Loucy (cell line): ENCODE data around the gene C1QL3.

ENCODE experiments used
- H2AFZ ChIP-seq: fragments of 200-600 bp; sonication (generic); 2 replicates; pipeline ENCODE4 v1.6.0; 2016; ENCODE audit warnings: antibody characterized with exemption, mild to moderate bottlenecking, low read length, moderate library complexity
- H3F3A ChIP-seq: fragments of 200-600 bp; 2 replicates; pipeline ENCODE4 v1.6.0; 2016; ENCODE audit warnings: antibody characterized with exemption, low read depth, mild to moderate bottlenecking
- H3K27me3 ChIP-seq: fragments of 200-600 bp; sonication (generic); 2 replicates; pipeline ENCODE4 v1.6.1; 2014; ENCODE audit warnings: low read length, mild to moderate bottlenecking; ENCODE audit not compliant: insufficient read depth, poor library complexity, severe bottlenecking
- H3K36me3 ChIP-seq: fragments of 200-600 bp; sonication (generic); 2 replicates; pipeline ENCODE4 v1.6.1; 2016; ENCODE audit warnings: low read length; ENCODE audit not compliant: insufficient read depth
- H3K4me1 ChIP-seq: fragments of 200-600 bp; sonication (generic); 2 replicates; pipeline ENCODE4 v1.5.1; 2014; ENCODE audit warnings: low read length, mild to moderate bottlenecking; ENCODE audit not compliant: insufficient read depth, poor library complexity, severe bottlenecking
- H3K4me2 ChIP-seq: fragments of 200-600 bp; sonication (generic); 2 replicates; pipeline ENCODE4 v1.6.0; 2014; ENCODE audit warnings: antibody characterized with exemption, low read length, low read depth, mild to moderate bottlenecking; ENCODE audit not compliant: poor library complexity, severe bottlenecking
- H3K4me3 ChIP-seq: fragments of 200-600 bp; sonication (generic); 2 replicates; pipeline ENCODE4 v1.5.1; 2014; ENCODE audit warnings: low read length, mild to moderate bottlenecking, mixed read lengths; ENCODE audit not compliant: poor library complexity, severe bottlenecking
- H3K79me2 ChIP-seq: fragments of 200-600 bp; sonication (generic); 2 replicates; pipeline ENCODE4 v1.6.1; 2014; ENCODE audit warnings: low read length; ENCODE audit not compliant: insufficient read depth
- H3K9ac ChIP-seq: fragments of 200-600 bp; sonication (generic); 2 replicates; pipeline ENCODE4 v1.6.0; 2014; ENCODE audit warnings: mild to moderate bottlenecking, low read depth, low read length, moderate library complexity; ENCODE audit not compliant: poor library complexity, severe bottlenecking
- H3K9me2 ChIP-seq: fragments of 200-600 bp; sonication (generic); replicated peaks from 2 replicates; pipeline ENCODE4 v1.6.1; 2016; ENCODE audit warnings: low read depth, low read length, mixed read lengths
- H3K9me3 ChIP-seq: fragments of 200-600 bp; sonication (generic); 2 replicates; pipeline ENCODE4 v1.6.1; 2014; ENCODE audit warnings: mild to moderate bottlenecking, antibody characterized with exemption, low read length, low read depth; ENCODE audit not compliant: insufficient read depth
- H4K20me1 ChIP-seq: fragments of 200-600 bp; sonication (generic); 2 replicates; pipeline ENCODE4 v1.6.0; 2014; ENCODE audit warnings: antibody characterized with exemption, low read length, mild to moderate bottlenecking; ENCODE audit not compliant: insufficient read depth, poor library complexity, severe bottlenecking
- CTCF ChIP-seq: fragments of 200-600 bp; sonication (generic); conservative IDR thresholded peaks from 2 replicates; pipeline ENCODE4 v1.5.1; 2014; ENCODE audit warnings: mild to moderate bottlenecking, antibody characterized with exemption, low read length
- EZH2phosphoT487 ChIP-seq: fragments of 200-600 bp; IDR thresholded peaks from 2 replicates; pipeline ENCODE4 v1.6.1; 2018; ENCODE audit warnings: antibody characterized with exemption, mild to moderate bottlenecking, moderate library complexity, borderline replicate concordance

Gene C1QL3

DNA sequence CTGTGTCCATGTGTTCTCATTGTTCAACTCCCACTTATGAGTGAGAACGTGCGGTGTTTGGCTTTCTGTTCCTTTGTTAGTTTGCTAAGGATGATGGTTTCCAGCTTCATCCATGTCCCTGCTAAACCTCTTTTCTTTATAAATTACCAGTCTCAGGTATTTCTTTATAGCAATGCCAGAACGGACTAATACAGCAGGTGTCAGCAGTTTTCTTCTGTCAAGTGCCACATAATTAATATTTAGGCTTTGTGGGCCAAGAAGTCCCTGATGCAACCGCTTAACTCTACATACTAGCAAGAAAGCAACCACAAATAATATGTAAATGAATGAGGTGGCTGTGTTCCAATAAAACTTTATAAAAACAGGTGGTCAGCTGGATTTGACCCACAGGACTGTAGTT is 26.3 kb upstream of the C1QL3 start:
- H3K79me2 ChIP-seq = no peaks in the 10 kb centered on the region
- no peaks in the 10 kb centered on the region for H3K36me3 ChIP-seq
- no peaks in the 10 kb centered on the region for H3K27me3 ChIP-seq
- no peak overlapping the region for H3K4me2 ChIP-seq
- TF ChIP-seq CTCF = no peak
- no peak for TF ChIP-seq EZH2phosphoT487
- no peaks in the 10 kb centered on the region for H3K4me1 ChIP-seq
- H3K9me2 ChIP-seq = no peaks in the 10 kb centered on the region
- no peak overlapping the region for H3K4me3 ChIP-seq
- no peak overlapping the region for H2AFZ ChIP-seq
- no peak overlapping the region for H3K9ac ChIP-seq
- no peaks in the 10 kb centered on the region for H3K9me3 ChIP-seq
- H3F3A ChIP-seq = no peaks in the 10 kb centered on the region
- no peaks in the 10 kb centered on the region for H4K20me1 ChIP-seq

DNA sequence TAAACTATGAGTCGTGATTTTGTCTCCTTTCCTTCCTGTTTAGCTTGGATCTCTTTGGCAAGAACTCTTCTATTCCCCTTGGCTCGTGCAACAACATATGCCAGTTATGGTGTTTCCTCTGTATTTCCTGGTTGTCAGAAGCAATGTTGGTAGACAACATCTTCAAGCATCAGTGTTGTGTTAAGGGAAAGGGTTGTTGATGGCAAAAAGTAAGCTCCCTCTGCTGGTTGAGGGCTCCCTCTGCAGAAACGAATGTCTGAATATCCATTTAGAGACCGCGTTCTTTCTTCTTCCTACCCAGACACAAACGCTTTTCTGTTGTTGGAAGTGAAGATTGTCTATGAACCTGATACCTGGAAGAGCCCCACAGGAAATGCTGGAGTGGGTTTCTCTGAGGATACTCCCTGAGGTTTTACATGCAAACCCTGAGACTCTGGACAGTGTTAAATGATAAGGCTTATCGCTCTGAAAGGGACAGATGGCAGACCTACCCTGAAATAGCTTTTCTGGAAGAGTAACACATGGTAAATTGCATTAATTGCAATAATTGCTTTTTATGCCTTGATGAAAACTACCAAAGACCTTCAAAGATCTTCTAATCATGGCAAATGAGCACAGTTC is 23.5 kb upstream of the C1QL3 start:
- TF ChIP-seq CTCF = peak; percentile 92
- TF ChIP-seq EZH2phosphoT487 = no peak
- Histone ChIP-seq H3K79me2 (no peaks in the 10 kb centered on the region), H3K4me1 (no peaks in the 10 kb centered on the region), H3K27me3 (no peaks in the 10 kb centered on the region), H3K9me3 (no peaks in the 10 kb centered on the region), H3K9ac (no peak overlapping the region), H3K4me2 (no peak overlapping the region), H3K36me3 (no peaks in the 10 kb centered on the region), H3F3A (no peaks in the 10 kb centered on the region), H2AFZ (no peak overlapping the region), H3K9me2 (no peaks in the 10 kb centered on the region), H4K20me1 (no peaks in the 10 kb centered on the region), H3K4me3 (no peak overlapping the region)

DNA sequence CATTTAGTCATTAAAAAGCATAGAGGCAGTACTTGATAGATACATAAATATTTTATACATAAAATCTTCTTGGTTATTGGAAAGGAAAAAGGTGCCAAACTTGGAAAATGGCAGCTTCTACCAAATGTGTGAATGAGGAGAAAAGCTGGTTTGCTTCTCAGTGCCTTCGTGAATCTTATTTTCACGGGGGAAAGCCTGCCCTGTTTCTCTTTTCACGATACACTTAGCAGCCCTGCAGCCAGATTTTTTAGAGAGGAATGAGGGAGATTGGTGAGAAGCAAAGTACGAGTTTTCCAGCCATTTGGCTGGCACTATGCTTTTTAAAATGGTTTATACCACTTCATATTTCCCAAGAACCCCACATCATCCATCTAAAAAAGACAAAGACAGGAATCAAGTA is 22.9 kb upstream of the C1QL3 start:
- Histone ChIP-seq H3F3A (no peaks in the 10 kb centered on the region), H3K9me2 (no peaks in the 10 kb centered on the region), H3K9me3 (no peaks in the 10 kb centered on the region), H3K4me3 (no peak overlapping the region), H2AFZ (no peak overlapping the region), H3K4me1 (no peaks in the 10 kb centered on the region), H3K79me2 (no peaks in the 10 kb centered on the region), H3K36me3 (no peaks in the 10 kb centered on the region), H3K9ac (no peak overlapping the region), H3K4me2 (no peak overlapping the region), H3K27me3 (no peaks in the 10 kb centered on the region), H4K20me1 (no peaks in the 10 kb centered on the region)
- TF ChIP-seq CTCF (no peak), EZH2phosphoT487 (no peak)
